Esophagus muscularis mucosa (tissue), 4 donors: Measurements from ENCODE around the gene IFT20.

Experiments used
- CTCF ChIP-seq, 3 experiments: fragments of 200-600 bp in 2 of 3; fragments of 450-650 bp in 1 of 3; sonication (generic) in 2 of 3; IDR thresholded peaks; one replicate each; pipeline ENCODE4 v1.5.1; 2017 to 2019; ENCODE audit warnings: antibody characterized with exemption in 3 of 3, mild to moderate bottlenecking in 2 of 3, moderate library complexity in 1 of 3
- EP300 ChIP-seq: sonication (generic); formaldehyde crosslinking; IDR thresholded peaks from one replicate; pipeline ENCODE4 v1.6.1; 2017; ENCODE audit warnings: antibody characterized with exemption
- POLR2A ChIP-seq: fragments of 450-650 bp; IDR thresholded peaks from one replicate; pipeline ENCODE4 v1.6.1; 2017; ENCODE audit warnings: antibody characterized with exemption, moderate library complexity, mild to moderate bottlenecking, low read depth
- POLR2AphosphoS5 ChIP-seq, 2 donors: sonication (generic); formaldehyde crosslinking; IDR thresholded peaks; one replicate each; pipeline ENCODE4 v1.6.1; 2017; ENCODE audit warnings: antibody characterized with exemption in 2 of 2

- no peak for TF ChIP-seq POLR2A
- TF ChIP-seq POLR2AphosphoS5 (IDR thresholded peaks at IDR 0.05) = no peak
- TF ChIP-seq CTCF (IDR thresholded peaks at IDR 0.05) = no peak
- TF ChIP-seq EP300 = no peak
Measured at GRCh38 chr17:28347261-28347891, 12.1 kb upstream of the IFT20 start.
